Activated T-cell treated with anti-CD3 and anti-CD28 coated beads, Interleukin-2, amount 50 U/mL, for 24 hours (primary cell): ENCODE measurements around the gene MTAP.

Source experiments
- DNase-seq: peaks from one replicate; pipeline ENCODE4 v3.0.0-alpha.2; 2020
- H3K27ac Mint-ChIP-seq: 2 replicates; pipeline ENCODE4 v1.8.0; 2020; ENCODE audit warnings: mild to moderate bottlenecking, mixed read lengths
- H3K27me3 Mint-ChIP-seq: 2 replicates; pipeline ENCODE4 v1.8.0; 2020; ENCODE audit warnings: mixed read lengths
- H3K36me3 Mint-ChIP-seq: 2 replicates; pipeline ENCODE4 v1.8.0; 2020; ENCODE audit warnings: low read depth, mixed read lengths
- H3K4me1 Mint-ChIP-seq: 2 replicates; pipeline ENCODE4 v1.8.0; 2020; ENCODE audit warnings: low read depth, mixed read lengths
- H3K4me3 Mint-ChIP-seq: 2 replicates; pipeline ENCODE4 v1.8.0; 2020; ENCODE audit warnings: mild to moderate bottlenecking, moderate library complexity, mixed read lengths
- H3K9me3 Mint-ChIP-seq: 2 replicates; pipeline ENCODE4 v1.8.0; 2020; ENCODE audit warnings: mixed read lengths

MTAP gene

DNA sequence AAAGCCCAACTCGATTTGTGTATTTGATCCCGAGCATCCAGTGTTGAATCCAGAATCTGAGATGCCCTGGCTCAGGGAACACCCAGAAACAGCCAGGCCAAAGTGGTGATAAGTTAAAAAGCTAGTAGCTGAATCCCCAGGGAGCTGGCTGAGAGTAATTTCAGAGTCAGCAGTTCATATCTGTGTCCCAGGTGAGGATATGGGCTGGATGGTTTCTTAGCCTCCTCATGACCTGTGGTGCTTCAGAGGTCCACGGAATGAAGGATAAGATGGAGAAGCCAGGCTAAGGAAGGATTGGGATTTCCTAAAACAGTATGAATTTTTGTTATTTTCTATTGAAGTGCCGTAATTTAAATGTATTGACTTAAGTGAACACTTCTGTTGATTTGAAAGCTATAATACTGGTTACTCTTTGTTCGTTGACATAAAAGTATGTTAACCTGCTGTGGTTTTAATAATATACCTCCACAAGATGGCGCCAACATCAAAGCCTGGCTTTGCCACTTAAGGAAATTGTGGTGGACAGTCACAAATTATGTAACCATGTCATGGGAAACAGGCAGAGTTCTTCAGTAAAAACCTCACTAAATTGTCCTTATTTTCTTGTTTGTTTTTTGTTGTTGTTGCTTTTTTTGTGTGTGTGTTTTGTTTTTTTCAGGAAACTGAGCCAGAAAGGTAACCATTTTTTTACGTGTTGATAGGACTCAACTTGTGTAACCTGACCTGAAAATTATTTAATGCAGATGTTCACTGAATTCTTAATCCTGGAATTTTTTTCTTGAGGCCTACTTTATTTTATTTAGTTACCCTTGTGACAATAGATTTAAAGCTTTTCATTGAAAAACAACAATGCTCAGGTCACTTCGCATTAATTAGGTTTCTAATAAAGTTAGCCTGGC is 11.4 kb downstream of the MTAP start:
- Mint-ChIP-seq H3K4me3 (no peak overlapping the region), H3K9me3 (no peaks in the 10 kb centered on the region), H3K36me3 (peaks cover 92% of the 10 kb centered on the region), H3K27ac (no peak overlapping the region), H3K27me3 (no peaks in the 10 kb centered on the region), H3K4me1 (peaks cover 52% of the 10 kb centered on the region)
- no peak for DNase-seq

DNA sequence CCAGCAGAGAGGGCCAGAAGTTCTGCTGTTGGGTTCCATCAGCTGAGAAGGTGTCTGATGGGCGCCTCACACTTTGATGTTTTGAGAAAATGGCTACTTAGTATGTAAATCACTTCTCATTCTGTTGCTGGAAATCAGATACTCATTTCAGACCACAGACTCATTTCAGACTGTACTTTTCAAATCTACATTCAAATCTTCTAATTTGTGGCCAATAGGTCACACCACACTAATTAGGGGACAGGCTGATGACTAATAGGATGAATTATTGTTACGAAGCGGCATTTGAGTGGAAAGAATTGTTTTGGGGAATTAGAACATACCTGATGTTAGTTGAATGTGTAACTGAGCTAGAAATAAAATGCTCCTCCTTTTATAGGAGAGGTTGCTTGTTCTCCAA is 13.2 kb downstream of the MTAP start:
- peaks cover 92% of the 10 kb centered on the region for H3K36me3 Mint-ChIP-seq
- no peak overlapping the region for H3K4me3 Mint-ChIP-seq
- no peak for DNase-seq
- no peak overlapping the region for H3K27ac Mint-ChIP-seq
- no peaks in the 10 kb centered on the region for H3K9me3 Mint-ChIP-seq
- H3K4me1 Mint-ChIP-seq = peaks cover 44% of the 10 kb centered on the region
- H3K27me3 Mint-ChIP-seq = no peaks in the 10 kb centered on the region

DNA sequence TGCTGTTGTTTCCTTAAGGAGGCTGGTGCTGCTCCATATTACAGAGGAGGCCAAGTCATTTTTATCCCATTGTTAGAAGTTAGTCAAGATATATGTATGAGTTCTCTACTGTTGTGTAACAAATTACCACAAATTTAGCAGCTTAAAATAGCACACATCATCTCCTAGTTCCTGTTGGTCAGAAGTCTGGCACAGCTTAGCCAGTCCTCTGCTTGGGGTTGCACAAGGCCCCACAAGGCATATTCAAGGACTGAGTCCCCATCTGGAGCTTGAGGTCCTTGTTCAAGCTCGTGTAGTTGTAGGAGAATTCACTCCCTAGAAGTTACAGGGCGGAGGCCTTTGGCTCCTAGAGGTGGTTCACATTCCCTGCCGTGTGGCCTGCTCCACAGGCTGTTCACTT is 14.7 kb downstream of the MTAP start:
- H3K27me3 Mint-ChIP-seq = no peaks in the 10 kb centered on the region
- H3K9me3 Mint-ChIP-seq = no peaks in the 10 kb centered on the region
- DNase-seq = no peak
- no peak overlapping the region for H3K27ac Mint-ChIP-seq
- H3K4me1 Mint-ChIP-seq = peaks cover 42% of the 10 kb centered on the region
- H3K4me3 Mint-ChIP-seq = no peak overlapping the region
- peaks cover 93% of the 10 kb centered on the region for H3K36me3 Mint-ChIP-seq

DNA sequence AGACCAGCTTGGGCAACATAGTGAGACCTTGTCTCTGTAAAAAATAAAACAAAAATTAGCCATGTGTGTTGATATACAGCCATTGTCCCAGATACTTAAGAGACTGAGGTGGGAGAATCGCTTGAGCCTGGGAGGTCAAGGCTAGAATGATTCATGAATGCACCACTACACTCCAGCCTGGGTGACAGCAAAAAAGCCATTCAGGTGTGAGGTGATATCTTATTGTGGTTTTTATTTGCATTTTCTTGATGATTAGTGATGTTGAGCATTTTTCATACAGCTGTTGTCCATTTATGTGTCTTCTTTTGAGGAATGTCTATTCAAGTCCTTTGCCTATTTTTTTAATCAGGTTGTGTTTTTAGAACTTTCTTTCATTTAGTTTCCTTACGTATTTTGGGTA is 23.2 kb downstream of the MTAP start:
- H3K36me3 Mint-ChIP-seq = peaks cover 98% of the 10 kb centered on the region
- H3K27ac Mint-ChIP-seq = no peak overlapping the region
- no peak for DNase-seq
- H3K4me1 Mint-ChIP-seq = peaks cover 48% of the 10 kb centered on the region
- no peaks in the 10 kb centered on the region for H3K27me3 Mint-ChIP-seq
- no peak overlapping the region for H3K4me3 Mint-ChIP-seq
- H3K9me3 Mint-ChIP-seq = no peaks in the 10 kb centered on the region

DNA sequence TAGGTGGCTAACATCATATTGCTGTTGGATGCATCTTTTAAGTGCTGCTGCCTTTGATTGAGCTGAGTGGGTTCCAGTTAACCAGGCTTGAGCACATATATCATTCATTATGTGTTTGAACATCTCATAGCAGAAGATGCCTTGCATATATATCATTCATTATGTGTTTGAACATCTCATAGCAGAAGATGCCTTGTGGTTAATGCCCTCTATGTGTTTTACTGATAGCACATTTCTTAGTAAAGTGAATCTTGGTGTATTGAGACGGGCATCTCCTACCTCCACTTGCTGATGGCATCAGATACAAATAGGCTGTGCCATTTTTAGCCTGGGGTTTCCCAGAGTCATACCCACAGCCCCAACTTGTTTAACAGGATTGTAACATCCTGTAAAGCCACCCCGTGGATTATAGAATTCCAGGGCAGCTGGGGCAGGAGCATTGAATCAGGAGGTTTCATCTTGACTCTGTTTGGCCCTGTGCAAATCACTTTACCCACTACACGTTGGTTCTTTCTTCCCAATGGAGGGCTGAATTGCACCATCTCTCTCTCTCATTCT is 26.5 kb downstream of the MTAP start:
- Mint-ChIP-seq H3K27ac (no peak overlapping the region), H3K4me1 (peaks cover 56% of the 10 kb centered on the region), H3K9me3 (no peaks in the 10 kb centered on the region)

DNA sequence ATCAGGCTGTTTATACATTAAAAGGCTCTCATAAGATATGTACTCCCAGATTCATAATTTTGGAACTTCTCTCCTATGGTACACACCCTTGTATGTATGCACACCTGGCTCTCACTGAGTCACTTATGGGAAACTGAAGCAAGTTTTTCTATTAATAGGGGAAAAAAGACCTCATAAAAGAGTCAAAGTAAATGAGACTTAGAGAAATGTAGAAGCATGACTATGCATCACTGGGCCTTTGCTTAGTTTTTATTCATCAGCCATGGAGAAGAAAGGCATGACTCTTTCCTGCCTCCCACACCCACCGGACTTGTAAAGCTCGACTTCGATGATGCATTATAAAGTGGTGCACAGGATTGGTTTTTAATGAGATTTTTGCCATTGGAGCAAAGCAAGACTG is 28.2 kb downstream of the MTAP start:
- Mint-ChIP-seq H3K9me3 (no peaks in the 10 kb centered on the region), H3K36me3 (peaks cover 96% of the 10 kb centered on the region), H3K4me3 (no peak overlapping the region), H3K27ac (peak overlapping the region; percentile 70), H3K4me1 (peaks cover 56% of the 10 kb centered on the region), H3K27me3 (no peaks in the 10 kb centered on the region)
- no peak for DNase-seq

More for the DNA sequence above, 26.5 kb downstream of the MTAP start:
- no peak overlapping the region for H3K4me3 Mint-ChIP-seq
- DNase-seq = no peak
- no peaks in the 10 kb centered on the region for H3K27me3 Mint-ChIP-seq
- peaks cover 98% of the 10 kb centered on the region for H3K36me3 Mint-ChIP-seq

DNA sequence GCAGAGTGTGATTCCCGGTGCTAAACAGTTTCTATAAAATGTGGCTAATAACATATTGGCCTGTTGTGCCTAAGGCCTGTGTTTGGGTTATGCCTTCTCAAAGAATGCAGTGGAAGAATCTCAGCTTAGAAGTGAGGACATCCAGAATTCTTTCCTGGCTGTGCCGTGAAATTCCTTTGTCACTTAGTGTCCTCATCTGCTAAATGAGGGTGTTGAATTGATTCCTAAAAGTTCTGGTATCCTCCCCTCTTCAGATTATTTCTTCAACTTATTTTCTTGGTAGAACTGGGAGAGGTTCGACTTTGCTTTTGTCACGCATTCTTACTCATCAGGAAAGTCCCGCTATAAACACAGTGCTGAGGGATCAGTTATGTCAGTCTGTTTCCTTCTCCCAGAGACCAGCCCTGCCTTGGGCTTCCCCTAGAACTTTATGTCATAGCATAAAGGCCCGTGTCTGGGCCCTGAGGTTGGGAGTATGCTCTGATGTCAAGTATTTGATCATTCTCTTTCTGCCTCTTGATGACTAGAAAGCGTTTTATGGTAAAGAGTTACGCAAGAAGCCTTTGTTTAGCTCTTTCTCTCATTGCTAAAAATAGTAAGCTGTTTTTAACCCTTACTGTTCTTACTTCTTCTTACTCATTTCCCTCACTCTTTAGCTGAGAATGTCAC is 29.5 kb downstream of the MTAP start:
- no peaks in the 10 kb centered on the region for H3K9me3 Mint-ChIP-seq
- peaks cover 98% of the 10 kb centered on the region for H3K36me3 Mint-ChIP-seq
- H3K4me3 Mint-ChIP-seq = no peak overlapping the region
- no peaks in the 10 kb centered on the region for H3K27me3 Mint-ChIP-seq
- H3K27ac Mint-ChIP-seq = peak overlapping the region; percentile 60
- DNase-seq = no peak
- H3K4me1 Mint-ChIP-seq = peaks cover 70% of the 10 kb centered on the region

DNA sequence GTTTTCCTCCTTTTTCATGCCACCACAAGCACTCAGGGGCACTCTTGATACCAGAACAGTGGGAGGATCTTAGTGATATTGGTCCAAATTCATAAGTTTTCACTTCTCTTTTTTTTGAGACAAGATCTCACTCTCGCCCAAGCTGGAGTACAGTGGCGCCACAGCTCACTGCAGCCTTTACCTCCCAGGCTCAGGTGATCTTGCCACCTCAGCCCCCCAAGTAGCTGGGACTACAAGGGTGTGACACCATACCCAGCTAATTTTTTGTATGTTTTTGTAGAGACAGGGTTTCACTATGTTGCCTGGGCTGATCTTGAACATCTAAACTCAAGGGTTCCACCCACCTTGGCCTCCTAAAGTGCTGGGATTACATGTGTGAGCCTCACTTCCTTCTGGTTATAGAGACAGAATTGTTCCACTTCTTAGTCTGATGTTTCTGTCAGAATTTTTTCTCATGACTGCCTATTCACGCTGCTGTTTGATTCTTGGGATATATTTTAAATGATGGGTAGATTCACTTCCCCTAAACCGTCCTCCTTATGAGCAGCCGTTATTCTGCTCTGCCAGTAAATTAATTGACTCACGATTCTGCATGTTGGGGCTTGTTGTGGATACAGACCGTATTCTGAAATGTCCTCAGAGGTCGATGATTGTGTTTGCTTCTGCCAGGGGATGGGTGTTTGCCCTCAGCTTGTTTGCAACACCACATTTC is 30.8 kb downstream of the MTAP start:
- no peaks in the 10 kb centered on the region for H3K27me3 Mint-ChIP-seq
- no peak overlapping the region for H3K4me3 Mint-ChIP-seq
- no peaks in the 10 kb centered on the region for H3K9me3 Mint-ChIP-seq
- no peak for DNase-seq
- peaks cover 72% of the 10 kb centered on the region for H3K4me1 Mint-ChIP-seq
- H3K27ac Mint-ChIP-seq = no peak overlapping the region
- H3K36me3 Mint-ChIP-seq = peaks cover 98% of the 10 kb centered on the region

DNA sequence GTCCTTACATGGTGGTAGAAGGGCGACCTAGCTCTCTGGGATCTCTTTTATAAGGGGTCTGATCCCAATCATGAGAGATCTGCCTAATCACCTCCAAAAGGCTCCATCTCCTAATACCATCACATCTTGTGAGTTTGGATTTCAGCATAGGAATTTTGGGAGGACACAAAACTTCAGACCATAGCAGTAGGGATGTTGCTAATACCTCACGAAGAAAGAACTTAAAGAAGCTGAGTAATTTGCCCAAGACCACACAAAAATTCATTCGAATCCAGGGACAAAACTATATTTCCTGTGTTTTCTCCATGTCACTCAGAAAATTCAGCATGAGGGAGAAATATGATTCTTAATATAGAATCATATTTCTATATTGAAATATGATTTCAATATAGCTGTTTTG is 32.7 kb downstream of the MTAP start:
- Mint-ChIP-seq H3K9me3 (peaks cover under 1% of the 10 kb centered on the region), H3K27ac (no peak overlapping the region), H3K36me3 (peaks cover 98% of the 10 kb centered on the region), H3K27me3 (no peaks in the 10 kb centered on the region), H3K4me1 (peaks cover 58% of the 10 kb centered on the region), H3K4me3 (no peak overlapping the region)
- DNase-seq = no peak

DNA sequence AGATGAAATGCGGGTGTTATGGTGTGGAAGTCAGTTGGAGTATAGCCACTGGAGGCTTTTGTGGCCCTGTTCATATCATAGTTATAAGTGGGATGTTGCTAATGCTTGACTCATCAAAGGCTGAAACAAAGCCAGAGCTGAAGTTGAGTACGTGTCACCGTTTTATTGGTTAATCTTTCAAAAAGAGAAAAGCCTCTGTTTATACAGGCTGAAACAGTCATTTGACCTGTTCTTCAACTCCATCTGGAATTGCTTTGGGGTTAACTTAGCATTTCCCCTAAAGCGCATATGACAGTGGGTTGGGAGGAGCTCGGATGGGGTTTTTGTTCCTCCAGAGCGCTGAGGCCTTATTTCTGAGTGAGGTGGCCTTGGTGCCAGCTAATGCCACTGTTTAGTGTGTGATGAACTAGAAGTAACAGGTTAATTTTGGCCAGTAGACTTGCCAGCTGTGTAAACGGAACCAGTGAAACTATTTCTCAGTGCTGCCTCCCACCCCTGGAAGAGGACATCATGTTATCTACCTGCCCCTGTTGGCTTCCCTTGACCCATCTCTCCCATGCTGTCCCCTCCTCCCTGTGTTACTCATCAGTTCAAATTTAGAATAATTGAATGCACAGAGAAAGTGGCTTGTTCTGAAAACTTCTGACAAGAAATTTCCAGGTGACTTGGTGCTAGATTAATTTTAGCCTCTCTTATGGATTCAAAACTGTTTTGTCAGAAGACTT is 34.2 kb downstream of the MTAP start:
- peaks cover 98% of the 10 kb centered on the region for H3K36me3 Mint-ChIP-seq

DNA sequence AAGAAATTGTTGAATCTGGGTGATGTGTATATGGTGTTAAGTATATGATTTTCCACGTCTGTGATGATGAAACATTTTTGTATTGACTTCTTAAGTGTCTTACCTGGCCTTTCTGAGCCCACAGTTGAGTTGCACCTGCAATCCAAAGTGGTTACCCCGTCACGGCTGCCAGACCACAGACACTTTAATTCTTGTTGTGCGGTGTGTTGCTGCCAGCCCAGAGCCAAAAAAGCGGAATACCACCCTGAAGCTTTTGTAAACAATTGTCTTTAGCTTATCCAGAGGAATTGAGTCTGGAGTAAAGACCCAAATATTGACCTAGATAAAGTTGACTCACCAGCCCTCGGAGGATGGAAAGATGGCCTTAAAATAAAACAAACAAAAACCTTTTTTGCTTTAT is 35.1 kb downstream of the MTAP start:
- Mint-ChIP-seq H3K27me3 (no peaks in the 10 kb centered on the region), H3K27ac (no peak overlapping the region)

More for the DNA sequence above, 34.2 kb downstream of the MTAP start:
- H3K9me3 Mint-ChIP-seq = peaks cover 7% of the 10 kb centered on the region
- peaks cover 44% of the 10 kb centered on the region for H3K4me1 Mint-ChIP-seq
- H3K27ac Mint-ChIP-seq = peak overlapping the region; percentile 74
- DNase-seq = no peak
- no peaks in the 10 kb centered on the region for H3K27me3 Mint-ChIP-seq
- H3K4me3 Mint-ChIP-seq = no peak overlapping the region

DNA sequence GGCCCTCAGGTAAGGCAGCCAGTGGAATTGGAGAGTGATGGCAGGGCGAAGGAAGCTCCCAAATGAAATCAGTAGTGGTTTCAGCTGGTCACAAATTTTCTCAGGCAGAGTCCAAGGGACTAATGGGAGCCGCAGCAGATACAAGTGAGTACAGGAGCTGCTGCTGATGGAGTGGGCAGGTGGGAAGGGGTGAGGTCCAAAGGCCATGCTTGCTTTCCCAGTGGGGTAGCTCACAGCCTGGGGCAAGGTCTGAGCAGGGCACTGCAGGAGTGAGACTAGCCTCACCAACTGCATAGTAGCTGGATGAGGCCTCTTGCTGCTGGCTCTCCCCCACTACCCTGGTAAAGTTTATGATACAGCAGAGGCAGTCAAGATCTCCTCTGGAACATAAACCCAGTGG is 38.2 kb downstream of the MTAP start:
- Mint-ChIP-seq H3K36me3 (peaks cover 99% of the 10 kb centered on the region), H3K27me3 (no peaks in the 10 kb centered on the region), H3K27ac (no peak overlapping the region), H3K4me1 (peaks cover 19% of the 10 kb centered on the region), H3K4me3 (no peak overlapping the region), H3K9me3 (peaks cover 25% of the 10 kb centered on the region)
- no peak for DNase-seq

More for the DNA sequence above, 35.1 kb downstream of the MTAP start:
- no peak for DNase-seq
- peaks cover 98% of the 10 kb centered on the region for H3K36me3 Mint-ChIP-seq
- no peak overlapping the region for H3K4me3 Mint-ChIP-seq
- peaks cover 7% of the 10 kb centered on the region for H3K9me3 Mint-ChIP-seq
- peaks cover 35% of the 10 kb centered on the region for H3K4me1 Mint-ChIP-seq

DNA sequence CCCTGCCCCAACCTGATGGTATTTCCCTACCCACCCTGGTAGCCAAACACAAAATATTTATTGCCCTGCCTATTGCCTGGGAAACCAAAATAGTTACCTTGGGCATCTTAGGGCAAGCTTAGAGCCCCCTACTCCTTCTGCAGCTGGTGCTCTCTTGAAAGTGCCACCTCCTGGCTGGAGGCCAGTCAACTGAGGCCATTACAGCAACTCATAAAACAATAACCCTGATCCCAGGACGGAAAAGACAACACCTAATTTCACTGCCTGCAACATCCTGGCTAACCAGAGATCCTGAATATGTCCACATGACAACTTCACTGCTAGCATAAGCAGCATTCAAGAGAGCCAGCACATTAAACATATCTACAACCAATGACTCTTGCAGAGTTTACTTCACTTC is 38.7 kb downstream of the MTAP start:
- H3K4me3 Mint-ChIP-seq = no peak overlapping the region
- no peaks in the 10 kb centered on the region for H3K27me3 Mint-ChIP-seq
- no peak overlapping the region for H3K27ac Mint-ChIP-seq
- H3K4me1 Mint-ChIP-seq = peaks cover 14% of the 10 kb centered on the region
- no peak for DNase-seq
- H3K36me3 Mint-ChIP-seq = peaks cover 99% of the 10 kb centered on the region
- peaks cover 30% of the 10 kb centered on the region for H3K9me3 Mint-ChIP-seq

DNA sequence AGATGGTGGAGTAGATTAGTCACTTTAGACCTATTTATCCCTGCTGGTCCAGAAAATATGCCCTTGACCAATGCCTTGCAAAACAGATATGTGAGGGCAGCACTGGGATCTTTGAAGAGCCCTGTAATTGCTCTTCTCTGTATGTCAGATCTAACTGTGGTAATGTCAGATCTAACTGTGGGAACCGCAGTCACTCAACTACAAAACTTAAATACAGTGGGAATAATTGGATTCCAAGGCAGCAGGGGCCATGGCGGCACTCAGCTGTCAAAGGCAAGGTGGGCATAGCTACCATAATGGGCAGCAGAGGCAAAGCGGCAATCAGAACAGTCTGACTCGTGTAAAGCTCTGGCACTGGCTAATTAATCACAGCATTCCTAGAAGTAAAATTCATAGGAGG is 46.2 kb downstream of the MTAP start:
- H3K4me1 Mint-ChIP-seq = peaks cover 18% of the 10 kb centered on the region
- no peaks in the 10 kb centered on the region for H3K27me3 Mint-ChIP-seq
- no peak for DNase-seq
- H3K4me3 Mint-ChIP-seq = no peak overlapping the region
- peaks cover 98% of the 10 kb centered on the region for H3K36me3 Mint-ChIP-seq
- peaks cover 42% of the 10 kb centered on the region for H3K9me3 Mint-ChIP-seq
- no peak overlapping the region for H3K27ac Mint-ChIP-seq
